ENCODE results near the gene ROMO1.
"Not testable (repeated sequence)": the region's sequence is repeated elsewhere in the genome, so short reads cannot be mapped to it uniquely, and the experiment has no call there.

ROMO1 gene

DNA sequence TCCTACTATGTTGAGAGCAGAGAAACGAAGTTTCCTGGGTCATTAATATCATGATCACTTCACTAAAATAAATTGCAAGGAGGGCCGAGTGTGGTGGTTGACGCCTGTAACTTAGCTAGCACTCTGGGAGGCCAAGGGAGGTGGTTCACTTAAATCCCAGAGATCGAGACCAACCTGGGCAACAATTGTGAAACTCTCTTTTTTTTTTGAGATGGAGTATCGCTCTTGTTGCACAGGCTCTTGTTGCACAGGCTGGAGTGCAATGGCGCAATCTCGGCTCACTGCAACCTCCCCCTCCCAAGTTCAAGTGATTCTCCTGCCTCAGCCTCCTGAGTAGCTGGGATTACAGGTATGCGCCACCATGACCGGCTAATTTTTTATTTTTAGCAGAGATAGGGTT is 13.9 kb downstream of the ROMO1 start:
- DNase-seq, result not testable (repeated sequence)

DNA sequence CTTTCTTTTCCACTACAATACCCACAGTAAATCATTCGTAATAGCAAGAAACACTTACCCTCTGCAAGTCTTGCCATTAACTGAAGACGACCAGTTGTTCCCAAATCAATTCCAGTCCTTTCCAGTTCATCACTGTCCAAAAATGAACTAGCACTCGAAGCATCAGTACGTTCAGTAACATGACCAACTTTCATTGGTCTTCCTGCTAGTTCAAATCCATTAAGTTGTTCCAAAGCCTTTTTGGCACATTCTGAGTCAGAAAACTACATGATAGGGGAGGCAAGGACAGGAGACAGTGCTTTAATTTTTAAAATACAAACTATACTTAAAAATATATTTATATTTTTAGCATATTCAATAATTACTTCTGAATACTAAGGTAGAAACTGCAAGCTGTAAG is 14.9 kb downstream of the ROMO1 start:
- DNase-seq, result no peak

DNA sequence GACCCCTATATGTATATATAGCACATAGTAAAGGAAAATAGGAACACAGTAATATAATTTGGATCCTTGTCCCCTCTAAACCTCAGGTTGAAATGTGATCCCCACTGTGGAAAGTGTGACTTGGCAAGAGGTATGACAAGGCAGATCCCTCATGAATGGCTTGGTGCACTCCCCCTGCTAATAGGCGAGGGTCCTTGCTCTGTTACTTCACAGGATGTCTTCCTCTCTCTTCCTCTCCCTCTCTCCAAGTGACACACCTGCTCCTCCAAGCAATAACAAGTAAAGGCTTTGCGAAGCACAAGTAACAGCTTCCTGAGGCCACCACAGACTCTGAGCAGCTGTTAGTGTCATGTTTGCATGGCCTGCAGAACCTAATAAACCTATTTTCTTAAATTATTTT is 16.4 kb downstream of the ROMO1 start:
- DNase-seq, result no peak

DNA sequence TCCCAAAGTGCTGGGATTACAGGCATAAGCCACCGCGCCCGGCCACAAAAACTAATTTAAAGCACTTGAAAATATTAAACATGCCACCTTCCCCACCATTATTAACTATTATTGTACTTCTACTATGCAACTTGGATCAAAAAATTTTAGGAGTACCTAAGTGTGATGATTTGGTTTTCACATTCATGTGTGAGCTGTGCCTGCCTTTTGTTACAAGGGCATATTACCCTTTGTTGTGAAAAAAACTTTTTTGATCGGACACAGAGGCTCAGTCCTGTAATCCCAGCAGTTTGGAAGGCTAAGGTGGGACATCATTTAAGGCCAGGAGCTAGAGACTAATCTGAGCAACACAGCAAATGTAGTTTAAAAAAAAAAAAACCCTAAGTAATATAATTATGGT is 17.1 kb downstream of the ROMO1 start:
- DNase-seq, result no peak

DNA sequence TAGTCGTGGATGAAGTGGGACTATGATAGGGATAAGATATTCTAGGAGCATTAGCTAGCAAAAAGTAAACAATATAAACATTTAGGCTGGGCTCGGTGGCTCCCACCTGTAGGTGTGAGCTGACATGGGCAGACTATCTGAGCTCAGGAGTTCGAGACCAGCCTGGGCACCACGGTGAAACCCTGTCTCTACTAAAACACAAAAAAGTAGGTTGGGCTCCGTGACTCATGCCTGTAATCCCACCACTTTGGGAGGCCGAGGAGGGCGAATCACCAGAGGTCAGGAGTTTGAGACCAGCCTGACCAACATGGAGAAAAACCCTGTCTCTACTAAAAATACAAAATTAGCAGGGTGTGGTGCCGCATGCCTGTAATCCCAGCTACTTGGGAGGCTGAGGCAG is 19.1 kb downstream of the ROMO1 start:
- DNase-seq, result not testable (repeated sequence)

DNA sequence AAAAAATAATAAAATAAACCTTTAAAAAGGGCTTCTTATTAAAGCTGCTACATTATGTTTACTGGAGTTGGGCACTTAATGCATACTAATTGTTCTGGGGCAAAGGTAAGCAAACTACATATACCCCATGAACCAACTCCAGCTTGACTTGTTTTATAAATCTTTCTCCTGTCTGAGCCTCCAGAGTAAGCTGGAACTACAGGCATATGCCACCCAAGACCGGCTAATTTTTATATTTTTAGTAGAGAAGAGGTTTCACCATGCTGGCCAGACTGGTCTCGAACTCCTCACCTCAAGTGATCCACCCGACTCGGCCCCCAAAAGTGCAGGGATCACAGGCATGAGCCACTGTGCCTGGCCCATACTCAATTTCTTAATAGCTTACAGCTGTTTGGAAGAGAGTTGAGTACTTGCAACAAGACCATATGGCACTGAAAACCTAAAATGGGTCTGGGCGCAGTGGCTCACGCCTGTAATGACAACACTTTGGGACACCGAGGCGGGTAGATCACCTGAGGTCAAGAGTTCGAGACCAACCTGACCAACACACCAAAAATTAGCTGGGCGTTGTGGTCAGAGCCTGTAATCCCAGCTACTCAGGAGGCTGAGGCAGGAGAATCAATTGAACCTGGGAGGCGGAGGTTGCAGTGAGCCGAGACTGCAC is 19.9 kb downstream of the ROMO1 start:
- DNase-seq, result no peak

DNA sequence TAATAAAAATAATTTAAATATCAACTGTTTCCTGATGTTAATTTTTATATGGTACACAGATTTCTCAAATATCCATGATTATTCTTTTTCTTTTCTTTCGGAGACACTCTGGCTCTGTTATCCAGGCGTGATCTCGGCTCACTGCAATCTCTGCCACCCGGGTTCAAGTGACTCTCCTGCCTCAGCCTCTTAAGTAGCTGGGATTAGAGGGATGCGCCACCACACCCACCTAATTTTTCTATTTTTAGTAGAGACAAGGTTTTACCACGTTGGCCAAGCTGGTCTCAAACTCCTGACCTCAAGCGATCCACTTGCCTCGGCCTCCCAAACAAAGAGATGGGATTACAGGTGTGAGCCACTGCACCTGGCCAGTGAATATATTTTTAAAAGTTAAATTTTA is 20.5 kb downstream of the ROMO1 start:
- no peak for DNase-seq

DNA sequence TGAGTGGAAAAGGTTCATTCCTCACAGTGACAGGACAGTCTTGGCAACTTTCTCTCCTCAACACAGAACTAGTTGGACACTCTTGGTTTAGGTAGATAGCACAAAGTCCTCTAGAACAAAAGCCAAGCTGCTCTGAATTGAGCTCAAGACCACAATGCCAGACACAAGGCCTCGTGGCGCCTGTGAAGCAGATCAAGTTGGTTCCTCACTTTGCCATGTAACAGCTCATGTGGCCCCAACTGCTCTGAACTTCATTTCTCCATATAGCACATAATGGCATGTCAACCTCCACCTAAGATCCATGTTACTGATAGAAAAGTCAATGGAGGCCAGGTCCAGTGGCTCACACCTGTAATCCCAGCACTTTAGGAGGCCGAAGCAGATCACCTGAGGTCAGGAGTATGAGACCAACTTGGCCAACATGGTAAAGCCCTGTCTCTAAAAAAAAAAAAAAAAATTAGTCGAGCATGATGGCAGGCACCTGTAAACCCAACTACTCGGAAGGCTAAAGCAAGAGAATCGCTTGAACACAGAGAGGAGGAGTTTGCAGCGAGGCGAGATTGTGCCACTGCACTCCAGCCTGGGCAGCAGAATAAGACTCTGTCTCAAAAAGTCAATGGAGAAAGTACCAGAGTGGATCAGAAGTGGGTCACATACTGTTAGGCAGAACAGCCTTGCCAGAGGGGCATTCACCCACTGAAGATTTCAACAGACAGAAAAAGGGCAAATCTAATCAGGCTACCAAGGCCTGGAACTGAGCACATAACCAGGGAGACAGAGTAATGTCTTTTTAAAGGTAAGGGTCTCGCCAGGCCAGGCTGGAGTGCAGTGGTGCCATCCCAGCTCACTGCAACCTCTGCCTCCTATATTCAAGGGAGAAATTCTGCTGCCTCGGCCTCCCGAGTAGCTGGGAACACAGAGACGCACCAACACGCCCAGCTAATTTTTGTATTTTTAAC is 21.2 kb downstream of the ROMO1 start:
- DNase-seq, result no peak

DNA sequence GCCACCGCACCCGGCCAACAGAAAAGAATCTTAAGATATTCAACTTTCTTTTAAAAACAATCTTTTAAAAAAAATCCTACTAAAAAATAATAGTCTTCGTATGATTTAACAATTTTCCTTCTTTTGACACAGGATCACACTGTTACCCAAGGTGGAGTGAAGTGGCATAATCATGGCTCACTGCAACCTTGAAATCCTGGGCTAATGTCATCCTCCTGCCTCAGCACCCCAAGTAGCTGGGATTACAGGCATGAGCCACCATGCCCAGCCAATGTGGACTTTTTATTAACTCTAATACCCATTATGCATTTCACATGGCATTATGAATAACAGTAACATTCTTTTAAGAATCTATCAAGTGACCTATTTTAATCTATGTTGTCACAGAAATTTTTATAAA is 22.0 kb downstream of the ROMO1 start:
- DNase-seq, result no peak

DNA sequence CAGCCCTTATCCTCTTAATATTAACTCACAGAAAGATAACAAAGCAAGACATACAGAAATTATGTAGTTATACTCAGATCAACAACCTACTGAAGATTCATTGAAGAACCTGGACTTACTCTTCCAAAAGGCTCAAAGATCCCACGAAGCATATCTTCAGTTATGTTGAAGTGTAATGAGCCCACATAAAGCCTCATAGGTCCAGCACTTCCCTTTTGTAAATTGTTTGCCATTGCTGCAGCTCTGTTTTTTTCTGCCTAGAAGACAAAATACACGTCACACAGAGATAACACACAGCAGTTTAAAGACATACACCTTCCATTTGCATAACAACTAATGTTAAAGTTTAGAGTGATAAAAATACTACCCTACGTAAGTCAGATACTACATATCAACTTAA is 22.4 kb downstream of the ROMO1 start:
- no peak for DNase-seq

DNA sequence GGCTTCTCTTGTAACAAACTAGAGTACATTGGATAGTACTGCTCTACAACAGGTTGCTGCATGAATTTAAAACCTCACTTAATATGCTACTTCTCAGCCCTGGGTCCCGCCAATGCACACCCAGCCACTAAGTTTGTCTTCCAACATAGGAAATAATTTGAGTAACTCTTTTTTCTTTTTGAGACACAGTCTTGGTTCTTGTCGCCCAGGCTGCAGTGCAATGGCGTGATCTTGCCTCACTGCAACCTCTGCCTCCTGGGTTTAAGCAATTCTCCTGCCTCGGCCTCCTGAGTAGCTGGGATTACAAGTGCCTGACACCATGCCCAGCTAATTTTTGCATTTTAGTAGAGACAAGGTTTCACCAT is 24.1 kb downstream of the ROMO1 start:
- not testable (repeated sequence) for DNase-seq

DNA sequence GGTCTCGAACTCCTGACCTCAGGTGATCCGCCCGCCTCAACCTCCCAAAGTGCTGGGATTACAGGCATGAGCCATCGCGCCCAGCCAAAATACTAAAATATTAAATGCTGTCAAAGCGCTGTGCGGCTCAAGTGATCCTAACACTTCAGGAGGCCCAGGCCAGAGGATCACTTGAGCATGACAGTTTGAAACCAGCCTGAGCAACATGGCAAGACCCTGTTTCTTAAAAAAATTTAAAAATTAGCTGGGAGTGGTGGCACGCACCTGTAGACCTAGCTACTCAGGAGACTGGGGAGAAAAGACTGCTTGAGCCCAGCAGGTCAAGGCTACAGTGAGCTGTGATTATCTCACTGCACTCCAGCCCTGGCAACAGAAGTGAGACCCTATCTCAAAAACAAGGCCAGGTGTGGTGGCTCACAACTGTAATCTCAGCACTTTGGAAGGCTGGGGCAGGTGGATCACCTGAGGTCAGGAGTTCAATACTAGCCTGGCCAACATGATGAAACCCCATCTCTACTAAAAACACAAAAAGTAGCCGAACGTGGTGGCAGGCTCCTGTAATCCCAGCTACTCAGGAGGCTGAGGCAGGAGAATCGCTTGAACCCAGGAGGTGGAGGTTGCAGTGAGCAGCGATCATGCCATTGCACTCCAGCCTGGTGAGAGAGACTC is 24.6 kb downstream of the ROMO1 start:
- not testable (repeated sequence) for DNase-seq

DNA sequence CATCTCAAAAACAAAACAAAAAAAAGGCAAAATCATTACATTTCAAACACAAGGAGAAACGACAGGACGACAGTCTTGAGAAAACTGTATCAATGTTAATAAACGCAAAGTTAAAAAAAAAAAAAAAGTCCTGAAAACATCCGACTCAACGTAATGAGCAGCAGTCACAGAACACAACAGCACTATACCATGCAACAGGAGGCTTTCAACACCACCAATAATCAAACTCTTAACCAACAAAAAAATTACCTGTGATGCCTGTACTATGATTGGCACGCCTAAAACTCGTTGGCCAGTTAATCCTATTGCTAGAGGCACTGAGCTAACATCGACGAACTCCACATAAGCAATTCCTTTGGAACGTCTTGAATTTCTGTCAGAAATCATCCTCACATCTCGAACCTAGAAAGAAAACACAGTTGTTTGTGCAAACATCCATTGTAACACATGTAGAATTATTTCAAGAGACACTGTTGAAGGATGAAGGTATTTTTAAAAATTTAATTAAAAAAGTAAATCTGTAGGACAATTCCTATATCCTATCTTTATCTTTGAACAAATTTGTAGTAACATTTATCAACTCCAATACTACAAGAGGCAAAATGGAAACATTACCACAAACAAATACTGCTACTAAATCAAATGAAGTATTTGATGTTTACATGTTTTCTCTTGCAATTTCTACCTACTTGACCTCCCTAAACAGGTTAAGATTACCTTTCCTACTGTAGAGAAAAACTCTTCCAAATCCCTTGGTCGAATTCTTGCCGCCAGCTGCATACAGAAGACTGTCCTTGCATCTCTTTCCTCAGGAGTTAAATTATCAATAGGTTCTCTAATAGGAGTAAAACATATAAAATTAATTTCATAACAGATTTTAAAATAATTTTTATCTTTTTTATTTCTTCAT is 25.4 kb downstream of the ROMO1 start:
- no peak for DNase-seq

DNA sequence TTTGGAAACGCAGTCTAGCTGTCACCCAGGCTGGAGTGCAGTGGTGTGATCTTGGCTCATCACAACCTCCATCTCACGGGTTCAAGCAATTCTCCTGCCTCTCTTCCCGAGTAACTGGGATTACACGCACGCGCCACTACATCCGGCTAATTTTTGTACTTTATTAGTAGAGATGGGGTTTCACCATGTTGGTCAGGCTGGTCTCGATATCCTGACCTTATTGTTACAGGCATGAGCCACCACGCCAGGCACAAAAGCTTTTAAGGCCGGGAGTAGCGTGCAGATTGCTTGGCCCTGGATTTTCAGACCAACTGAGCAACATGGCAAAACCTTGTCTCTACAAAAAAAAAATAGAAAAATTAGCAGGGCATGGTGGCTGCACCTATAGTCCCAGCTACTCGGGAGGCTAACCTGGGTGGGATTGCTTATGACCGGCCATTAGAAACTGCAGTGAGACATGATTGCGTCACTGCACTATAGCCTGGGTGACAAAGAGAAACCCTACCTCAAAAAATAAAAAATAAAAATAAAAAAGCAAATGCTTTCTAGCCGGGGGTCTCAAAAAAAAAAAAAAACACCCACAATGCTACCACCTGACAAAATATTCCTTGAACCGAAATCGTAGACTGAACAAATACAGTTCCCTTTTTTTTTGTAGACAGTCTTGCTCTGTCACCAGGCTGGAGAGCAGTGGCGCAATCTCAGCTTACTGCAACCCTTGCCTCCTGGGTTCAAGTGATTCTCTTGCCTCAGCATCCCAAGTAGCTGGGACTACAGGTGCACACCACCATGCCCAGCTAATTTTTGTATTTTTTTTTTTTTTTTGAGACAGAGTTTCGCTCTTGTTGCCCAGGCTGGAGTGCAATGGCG is 27.9 kb downstream of the ROMO1 start:
- DNase-seq, result no peak

DNA sequence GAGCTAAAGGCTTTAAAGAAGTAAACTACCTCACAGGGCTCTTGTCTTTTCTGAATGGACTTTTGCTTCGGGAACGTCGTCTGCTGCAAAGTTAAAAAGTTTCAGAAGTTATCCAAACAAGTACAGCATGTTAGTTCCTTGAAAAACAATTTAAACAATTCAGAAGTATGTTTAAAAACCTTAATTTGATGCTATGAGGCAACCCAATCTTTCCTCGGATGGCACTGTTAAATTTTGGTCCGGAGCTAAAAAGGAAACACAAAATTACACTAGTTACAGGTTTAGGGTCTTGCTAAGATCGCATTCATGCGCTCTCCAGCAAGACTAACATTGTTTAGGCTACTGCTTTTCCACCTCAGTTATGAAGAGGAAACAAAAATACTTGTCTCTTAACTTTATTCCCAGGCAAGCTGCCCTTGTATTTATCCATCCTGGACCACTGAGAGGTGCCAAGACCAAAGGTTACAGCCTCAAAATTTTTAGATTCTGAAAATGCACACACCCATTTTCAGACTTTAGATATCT is 30.1 kb downstream of the ROMO1 start:
- no peak for DNase-seq

DNA sequence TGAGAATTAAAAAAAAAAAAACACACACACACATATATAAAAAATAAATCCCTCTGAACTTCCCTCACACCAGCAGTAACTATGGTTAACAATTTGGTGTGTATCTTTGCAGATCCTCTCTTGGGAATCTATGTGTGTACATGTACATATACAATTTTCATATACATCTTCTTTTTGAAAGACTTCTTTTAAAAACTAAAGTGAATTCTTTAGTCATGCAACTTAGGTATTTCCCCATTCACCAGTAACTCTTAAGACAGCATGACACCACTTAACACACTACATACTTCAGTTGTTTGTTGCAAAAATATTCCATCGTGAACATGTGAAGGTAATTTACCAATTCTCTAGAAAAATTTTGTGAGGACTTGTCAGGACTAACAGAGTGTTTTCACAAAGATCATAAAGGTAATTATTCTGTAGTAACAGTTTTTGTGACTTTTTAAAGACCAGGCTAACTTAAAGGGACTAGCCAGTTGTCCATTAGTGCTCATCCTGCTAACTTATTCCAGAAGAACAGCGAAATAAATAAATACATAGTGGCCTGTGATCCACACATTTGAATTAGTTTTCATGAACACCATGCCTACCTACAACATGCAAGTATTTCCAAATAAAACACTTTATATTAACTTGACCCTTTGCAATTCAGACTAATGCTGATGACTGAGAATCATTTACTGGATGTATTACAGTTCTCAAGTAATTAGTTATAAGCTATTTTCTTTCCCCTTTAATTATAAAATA is 30.8 kb downstream of the ROMO1 start:
- DNase-seq, result no peak

DNA sequence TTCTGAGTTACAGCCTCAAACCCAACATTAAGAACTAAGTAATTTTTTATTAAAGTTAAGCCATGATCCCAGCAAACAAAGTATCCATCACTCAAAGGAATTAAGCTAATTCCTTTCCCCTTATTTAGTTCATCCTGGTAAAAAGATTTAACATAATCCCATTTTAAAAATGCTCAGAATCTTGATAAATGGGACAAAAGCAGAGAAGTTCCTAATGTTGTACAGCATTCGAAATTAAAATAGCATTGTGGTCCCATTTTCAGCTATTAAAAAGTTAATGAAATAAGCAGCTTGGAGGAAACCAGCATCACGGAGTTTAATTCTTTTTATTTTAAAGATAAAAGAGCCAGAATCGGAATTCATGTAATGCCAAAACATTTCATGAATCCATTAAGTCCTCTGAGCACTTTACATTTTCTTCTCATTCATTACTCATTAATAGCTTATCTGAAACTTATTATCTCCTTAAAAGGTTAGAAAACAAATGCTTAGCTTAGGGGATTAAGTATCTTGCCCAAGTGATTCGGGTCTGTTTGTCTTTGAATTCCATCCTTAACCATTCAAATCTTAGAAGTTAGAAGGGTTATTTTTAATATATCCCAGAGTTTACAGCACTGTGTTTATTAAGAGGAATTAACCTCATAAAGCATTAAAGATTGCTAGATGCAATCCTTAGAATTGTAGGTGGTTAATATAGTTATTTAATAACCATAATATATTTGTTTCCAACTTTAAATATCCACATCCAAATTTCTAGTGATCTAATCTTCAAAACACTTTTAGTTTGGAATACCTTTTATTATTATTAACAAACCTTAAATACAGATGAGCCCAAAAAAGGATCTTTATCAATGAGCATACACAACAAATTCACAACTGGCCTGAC is 31.6 kb downstream of the ROMO1 start:
- DNase-seq, result no peak

DNA sequence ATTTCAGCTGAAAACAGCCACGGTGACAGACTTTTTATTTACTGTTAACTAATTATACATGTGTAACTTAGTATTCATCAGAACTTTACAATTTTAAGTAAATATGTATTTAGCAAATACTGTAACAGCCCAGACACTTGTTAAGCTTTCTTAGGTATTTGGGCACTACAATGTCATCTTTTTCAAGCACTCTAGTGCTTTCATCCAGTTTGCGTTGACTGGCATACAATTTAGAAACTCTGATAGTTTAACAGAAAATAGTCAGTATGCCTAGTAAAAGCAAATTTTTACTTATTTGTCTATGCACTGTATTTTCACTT is 32.2 kb downstream of the ROMO1 start:
- DNase-seq, result no peak

DNA sequence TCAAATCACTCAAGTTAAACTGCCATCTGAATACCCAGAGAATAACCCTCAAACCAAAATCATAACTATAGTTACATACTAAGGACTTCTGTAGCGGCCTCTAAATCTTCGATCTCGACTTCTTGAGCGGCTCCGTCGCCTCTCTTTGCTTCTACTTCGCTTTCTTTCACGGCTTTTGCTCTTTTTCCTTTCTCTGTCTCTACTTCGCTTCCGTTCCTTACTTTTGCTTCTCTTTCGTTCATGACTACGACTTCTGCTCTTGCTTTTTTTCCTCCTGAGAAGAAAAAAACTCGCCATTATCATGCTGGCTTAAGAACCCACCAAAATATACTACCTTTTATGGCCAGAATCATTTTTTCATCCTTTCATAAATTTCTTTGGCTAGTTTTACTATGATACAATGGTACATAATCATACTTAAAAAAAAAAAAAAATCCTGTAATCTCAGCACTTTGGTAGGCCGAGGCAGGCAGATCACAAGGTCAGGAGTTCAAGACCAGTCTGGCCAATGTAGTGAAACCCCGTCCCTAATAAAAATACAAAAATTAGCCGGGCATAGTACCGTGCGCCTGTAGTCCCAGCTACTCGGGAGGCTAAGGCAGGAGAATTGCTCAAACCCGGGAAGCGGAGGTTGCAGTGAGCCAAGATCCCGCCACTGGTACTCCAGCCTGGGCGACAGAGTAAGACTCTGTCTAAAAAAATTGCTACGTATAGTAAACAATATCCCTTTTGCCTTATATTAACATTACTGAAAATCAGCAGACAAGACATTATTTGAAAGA is 32.8 kb downstream of the ROMO1 start:
- DNase-seq, result no peak
